Kidney tubule cell (primary cell): Measurements from ENCODE around the gene MPP4.
A peak's percentile ranks its signal among the peaks of the same experiment; 100 is the strongest.

Experiments
- DNase-seq: peaks from one replicate; pipeline ENCODE4 v3.0.0-alpha.2; 2018; ENCODE audit warnings: low spot score

The MPP4 gene

DNA sequence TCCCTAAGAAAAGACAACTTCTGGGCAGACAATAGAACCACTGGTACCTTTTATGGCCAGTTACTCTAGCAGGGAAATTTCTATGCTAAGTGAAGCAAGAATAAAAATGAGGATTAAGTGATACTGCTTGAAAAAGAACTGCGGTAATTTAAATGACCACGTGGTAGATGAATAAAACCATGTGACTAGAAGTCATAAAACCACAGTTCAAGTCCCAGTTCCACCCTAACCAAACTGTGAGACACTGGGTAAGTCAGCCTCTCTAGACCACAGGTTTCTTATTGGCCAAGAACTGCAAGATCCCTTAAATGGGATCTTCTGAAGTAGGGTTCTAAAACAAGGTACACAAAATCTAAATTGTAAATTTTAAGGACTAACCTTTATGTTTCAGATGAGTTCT lies 67.9 kb downstream of the MPP4 start:
- no peak for DNase-seq

DNA sequence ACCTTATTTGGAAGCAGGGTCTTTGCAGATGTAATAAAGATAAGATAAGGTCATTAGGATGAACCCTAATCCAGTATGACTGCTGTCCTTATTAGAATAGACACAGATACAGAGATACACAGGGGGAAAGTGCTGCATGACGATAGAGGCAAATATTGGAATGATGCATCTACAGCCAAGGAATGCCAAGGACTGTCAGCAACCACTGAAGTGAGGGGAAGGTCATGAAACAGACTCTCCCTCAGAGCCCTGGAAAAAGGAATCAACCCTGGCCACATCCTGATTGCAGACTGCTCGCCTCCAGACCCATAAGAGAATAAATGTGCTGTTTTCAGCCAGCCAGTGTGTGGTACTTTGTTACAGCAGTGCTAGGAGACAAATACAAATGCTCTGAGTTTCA lies 69.9 kb downstream of the MPP4 start:
- no peak for DNase-seq

DNA sequence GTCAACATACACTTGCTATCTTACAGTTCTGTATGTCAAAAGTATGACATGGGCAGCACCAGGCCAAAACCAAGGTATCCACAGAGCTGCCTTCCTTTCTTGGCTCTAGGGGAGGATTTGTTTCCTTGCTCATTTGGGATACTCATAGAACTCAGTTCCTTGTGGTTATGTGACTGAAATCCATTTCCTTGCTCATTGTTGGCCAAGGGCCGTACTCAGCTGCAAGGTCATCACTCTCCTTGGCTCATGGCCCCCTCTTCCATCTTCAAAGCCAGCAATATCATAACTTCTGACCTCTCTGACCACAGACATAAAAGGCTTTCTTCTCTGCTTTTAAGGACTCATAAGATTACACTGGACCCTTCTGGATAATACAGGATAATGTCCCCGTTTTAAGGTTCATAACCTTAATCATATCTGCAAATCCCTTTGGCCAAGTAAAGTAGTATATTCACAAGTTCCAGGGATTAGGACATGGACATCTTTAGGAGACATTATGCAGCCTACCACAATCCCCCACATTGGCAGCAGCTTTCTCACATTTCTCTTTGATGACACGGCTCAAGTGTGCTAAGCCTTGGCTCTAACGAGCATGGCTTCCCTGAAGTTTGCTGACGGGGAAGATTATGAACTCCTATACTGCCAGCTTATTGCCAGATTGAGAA lies 76.0 kb downstream of the MPP4 start:
- DNase-seq: no peak

DNA sequence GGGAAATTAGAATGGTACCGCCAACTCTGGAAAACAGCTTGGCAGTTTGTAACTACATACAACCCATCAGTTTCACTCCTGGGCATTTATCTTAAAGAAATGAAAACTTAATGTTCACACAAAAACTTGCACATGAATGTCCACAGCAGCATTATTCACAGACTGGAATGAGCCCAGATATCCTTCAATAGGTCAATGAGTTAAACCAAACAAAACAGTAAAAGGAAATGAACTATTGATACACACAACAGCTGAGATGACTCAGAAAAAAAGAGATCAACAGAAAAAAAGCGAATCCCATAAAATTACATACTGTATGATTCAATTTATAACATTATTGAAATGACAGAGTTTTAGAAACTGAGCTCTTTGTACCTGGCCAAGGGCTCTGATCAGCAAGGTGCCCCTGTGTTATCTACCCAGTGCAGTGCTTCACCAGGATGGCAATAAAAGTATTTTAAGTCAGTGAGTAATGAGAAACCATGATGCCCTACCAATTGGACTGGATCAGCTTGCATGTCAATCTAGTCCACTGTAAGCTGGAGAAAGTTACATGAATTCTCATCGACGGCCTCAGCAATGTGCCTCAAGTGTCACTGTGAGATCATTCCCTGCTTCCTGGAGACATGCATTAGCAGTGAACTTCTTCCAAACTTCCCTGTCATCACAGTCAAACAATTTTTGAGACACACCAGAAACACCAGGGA lies 77.0 kb downstream of the MPP4 start:
- DNase-seq: no peak

DNA sequence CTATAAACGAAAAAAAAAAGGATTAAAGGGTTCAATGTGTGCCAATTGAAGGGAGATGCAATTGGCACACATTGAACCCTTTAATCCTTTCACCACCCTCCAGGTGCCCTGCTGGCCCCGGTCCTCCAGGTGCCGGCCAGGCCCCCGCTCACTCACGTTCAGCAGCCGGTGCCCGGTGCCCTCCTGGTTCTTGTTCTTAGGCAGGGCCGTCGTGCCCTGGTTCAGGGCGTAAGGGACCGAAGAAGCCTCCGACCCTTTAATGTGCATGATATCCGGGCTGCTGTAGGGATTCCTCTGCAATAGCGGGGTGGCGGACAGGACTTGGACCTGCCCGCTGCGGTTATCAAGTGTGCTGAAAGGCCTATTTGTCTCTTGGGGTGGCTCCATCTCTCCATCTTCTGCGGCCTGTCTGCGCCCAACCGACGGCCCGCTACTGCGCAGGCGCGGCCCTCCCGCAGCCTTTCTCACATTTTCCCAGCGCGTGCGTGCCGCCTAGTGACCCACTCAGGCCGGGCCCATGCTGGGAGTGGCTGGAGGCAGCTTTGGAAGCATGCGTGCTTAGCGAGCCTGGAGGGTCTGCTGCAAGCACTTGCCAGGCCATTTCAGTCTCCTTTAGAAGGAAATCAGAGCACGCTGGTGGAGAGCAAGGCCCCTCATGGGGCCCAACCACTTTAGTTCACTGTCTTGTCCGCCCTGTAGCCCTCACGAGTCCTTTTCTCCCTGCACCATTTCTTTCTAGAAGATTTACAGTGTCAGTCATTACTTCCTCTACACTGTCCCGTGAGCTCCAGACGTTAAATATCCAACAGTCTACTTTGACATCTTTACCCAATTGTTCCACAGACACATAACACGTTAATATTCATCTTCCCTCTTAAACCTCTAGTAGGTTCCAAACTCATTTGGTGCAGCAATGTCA lies 79.4 kb downstream of the MPP4 start:
- DNase-seq: peak; percentile 55

DNA sequence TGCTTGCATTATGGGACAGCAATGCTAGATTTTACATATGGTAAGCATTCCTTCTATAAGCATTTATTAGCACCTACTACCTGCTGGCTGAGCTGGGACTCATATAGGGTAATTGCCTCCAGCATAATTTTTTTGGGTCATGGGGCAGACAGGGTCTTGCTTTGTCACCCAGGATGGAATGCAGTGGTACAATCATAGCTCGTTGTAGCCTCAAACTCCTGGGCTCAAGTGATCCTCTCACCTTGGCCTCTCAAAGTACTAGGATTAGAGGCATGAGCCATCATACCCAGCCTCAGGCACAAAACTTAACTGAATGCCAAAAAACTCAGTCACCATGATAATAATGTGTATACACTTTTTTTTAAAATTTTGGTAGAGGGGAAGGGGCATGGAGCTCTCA lies 90.4 kb downstream of the MPP4 start:
- DNase-seq: no peak

DNA sequence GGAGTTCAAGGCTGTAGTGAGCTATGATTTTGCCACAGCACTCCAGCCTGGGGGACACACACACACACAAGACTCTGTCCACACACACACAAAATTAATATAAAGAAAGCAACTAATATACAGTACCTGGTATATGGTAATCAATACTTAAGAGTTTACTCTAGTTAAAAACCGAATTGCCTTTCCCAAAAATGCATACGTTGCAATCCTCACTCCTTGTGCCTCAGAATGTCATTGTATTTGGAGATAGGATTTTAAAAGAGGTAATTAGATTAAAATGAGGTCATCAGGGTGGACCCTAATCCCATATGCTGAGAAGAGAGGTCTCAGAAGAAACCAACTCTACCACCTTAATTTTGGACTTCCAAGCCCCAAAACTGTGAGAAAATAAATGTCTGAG lies 90.9 kb downstream of the MPP4 start:
- no peak for DNase-seq

DNA sequence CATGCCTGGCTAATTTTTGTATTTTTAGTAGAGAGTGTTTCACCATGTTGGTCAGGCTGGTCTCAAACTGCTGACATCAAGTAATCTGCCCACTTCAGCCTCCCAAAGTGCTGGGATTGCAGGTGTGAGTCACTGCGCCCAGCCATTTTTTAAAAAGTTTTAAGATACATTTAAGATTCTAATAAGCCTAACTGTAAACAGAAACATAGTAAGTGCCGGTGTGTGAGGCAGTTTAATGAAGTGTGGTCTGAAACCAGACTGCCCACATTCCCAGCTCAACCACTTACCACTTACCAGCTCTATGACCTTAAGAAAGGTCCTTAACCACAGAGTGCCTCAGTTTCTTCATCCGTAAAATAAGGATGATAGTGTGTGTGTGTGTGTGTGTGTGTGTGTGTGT lies 97.5 kb downstream of the MPP4 start:
- peak; percentile 52 for DNase-seq

DNA sequence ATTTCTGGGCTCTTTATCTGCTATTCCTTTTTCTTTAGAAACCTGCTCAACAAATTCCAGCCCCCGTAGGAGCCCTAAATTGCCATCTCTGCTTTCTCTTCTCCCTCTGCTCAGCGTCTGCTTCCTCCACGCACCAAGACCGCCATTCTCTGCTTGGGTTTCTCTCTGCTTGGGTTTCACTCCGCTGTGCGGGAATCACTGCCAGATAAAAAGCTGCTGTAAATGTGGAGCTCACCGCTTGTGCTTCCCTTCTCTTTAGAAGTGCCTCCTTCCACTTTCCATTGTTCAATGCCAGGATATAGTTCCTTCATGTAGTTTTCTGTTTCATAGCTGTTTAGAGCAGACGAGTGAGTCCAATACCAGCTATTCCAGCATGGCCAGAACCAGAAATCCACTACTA lies 101.0 kb downstream of the MPP4 start:
- no peak for DNase-seq
